Thyroid gland (tissue), 4 donors: Measurements from ENCODE around the gene FANCC.
A peak's percentile ranks its signal among the peaks of the same experiment; 100 is the strongest.

Source experiments
- CTCF ChIP-seq, 6 experiments: fragments of 200-600 bp in 3 of 6; fragments of 450-650 bp in 3 of 6; sonication (generic) in 3 of 6; IDR thresholded peaks; one replicate each; pipeline ENCODE4 v1.5.1; 2016 to 2019; ENCODE audit warnings: antibody characterized with exemption in 6 of 6, mild to moderate bottlenecking in 2 of 6, inconsistent platforms in 1 of 6, moderate library complexity in 1 of 6
- POLR2A ChIP-seq, 2 donors: fragments of 450-650 bp; IDR thresholded peaks; one replicate each; pipeline ENCODE4 v1.6.1; 2017; ENCODE audit warnings: antibody characterized with exemption in 2 of 2, mild to moderate bottlenecking in 2 of 2, moderate library complexity in 1 of 2

GRCh38 chr9:95268681-95269080, 48.8 kb downstream of the FANCC start:
- TF ChIP-seq CTCF (IDR thresholded peaks at IDR 0.05) = peak in 4 of 6 experiments; percentile 18 to 53 (median 48)
- no peak for TF ChIP-seq POLR2A (IDR thresholded peaks at IDR 0.05)
